Embryonic facial prominence (tissue), 1 donor: ENCODE measurements around the gene ST14.
"Not testable (repeated sequence)": the region's sequence is repeated elsewhere in the genome, so short reads cannot be mapped to it uniquely, and the experiment has no call there.

ENCODE experiments used
- DNase-seq: peaks from one replicate; pipeline ENCODE4 v3.0.0-alpha.2; 2016; ENCODE audit errors: extremely low spot score

ST14 gene

DNA sequence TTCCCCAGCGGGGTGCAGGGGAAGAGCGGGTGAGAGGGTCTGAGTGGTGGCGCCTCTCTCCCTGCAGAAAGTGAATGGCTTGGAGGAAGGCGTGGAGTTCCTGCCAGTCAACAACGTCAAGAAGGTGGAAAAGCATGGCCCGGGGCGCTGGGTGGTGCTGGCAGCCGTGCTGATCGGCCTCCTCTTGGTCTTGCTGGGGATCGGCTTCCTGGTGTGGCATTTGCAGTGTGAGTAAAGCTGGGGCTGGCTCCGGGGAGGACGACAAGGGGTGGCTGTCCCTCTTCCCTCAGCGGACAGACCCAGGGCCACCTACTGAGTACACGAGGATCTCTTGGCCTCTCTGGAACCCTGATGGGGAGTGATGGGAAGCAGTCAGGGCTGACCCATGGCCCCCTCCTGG is 28.5 kb downstream of the ST14 start:
- DNase-seq: no peak

DNA sequence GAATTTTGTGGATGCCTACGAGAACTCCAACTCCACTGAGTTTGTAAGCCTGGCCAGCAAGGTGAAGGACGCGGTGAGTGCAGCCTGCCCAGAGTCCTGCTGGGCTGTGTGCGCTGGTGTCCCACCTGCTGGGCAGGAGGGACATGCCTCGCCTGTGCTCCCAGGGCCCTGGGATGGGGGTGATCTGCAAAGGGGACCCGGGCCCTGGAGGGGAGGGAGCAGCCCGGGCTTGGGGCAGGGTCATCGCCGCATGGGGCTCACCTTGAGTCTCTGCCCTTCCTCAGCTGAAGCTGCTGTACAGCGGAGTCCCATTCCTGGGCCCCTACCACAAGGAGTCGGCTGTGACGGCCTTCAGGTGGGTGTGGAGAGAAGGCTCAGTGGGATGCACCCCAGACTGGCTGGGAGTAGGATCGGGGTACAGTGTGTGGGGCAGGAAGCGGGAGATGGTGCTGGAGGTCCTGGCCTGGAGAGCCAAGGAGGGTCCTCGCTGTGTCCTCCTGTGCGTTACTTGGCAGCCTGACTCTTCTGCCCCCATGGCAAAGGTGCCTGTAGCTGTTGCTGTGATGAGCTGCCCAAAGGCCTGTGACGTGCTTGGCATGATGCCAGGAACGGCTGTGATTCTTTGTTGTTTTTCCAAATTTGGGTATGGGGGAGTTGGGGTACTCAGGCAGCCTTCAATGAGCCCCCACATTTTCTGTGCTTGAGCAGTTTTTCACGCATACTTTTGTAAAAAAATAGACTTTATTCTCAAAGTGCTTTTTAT is 29.2 kb downstream of the ST14 start:
- DNase-seq: no peak

DNA sequence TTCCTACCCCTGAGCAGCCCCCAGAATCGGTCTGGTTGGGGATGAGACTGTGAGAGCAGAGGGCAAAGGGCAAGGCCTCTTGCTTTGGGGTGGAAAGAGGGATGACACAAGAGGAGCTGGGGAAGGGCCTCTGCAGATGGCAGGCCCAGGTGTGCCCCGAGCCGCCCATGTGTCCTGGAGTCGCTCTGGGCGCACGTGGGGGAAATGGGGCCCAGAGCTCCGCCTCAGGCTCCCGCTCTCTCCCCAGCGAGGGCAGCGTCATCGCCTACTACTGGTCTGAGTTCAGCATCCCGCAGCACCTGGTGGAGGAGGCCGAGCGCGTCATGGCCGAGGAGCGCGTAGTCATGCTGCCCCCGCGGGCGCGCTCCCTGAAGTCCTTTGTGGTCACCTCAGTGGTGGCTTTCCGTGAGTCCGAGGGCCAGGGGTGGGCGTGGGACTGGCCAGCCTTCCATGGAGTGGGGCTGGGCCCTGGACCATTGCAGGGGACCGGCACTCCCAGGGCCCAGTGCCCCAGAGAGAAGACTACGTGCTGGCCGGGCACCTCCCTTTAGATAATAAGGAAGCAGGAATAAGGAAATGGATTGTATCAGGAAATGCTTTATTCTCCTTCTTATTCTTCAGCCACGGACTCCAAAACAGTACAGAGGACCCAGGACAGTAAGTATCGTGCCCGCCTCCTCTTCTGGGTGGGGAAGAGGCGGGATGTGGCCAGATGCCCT is 30.1 kb downstream of the ST14 start:
- DNase-seq: no peak

DNA sequence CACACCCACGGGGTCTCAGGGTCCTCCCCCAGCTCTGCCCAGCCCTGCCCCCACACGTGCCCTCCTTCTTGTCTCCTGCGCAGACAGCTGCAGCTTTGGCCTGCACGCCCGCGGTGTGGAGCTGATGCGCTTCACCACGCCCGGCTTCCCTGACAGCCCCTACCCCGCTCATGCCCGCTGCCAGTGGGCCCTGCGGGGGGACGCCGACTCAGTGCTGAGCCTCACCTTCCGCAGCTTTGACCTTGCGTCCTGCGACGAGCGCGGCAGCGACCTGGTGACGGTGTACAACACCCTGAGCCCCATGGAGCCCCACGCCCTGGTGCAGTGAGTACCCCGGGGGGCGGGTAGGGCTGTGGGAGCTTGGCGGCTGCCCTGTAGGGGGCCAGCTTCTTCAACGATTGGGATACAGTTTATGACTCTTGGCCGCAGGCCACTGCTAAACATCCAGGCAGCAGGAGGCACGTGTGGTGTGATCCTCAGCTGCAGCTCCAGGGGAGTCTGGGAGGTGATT is 30.8 kb downstream of the ST14 start:
- no peak for DNase-seq

DNA sequence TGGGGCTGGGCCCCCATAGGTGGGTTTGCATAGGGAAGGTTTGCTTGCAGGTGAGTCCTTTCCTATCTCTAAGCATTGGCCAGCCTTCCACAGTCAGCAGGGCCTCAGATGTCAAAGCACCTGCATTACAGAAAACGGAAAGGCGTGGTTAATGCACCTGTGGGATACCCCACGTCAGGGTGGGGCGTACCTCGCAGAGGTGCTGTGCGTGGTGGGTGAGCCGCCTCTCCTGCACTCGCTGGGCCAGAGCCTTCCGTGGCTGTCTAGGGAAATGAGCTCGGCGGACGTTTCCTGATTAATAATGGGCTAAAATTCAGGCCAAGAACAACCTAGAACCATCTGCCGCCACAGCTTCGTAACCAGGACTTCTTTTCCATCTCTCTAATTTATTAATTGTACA is 32.3 kb downstream of the ST14 start:
- DNase-seq: no peak

DNA sequence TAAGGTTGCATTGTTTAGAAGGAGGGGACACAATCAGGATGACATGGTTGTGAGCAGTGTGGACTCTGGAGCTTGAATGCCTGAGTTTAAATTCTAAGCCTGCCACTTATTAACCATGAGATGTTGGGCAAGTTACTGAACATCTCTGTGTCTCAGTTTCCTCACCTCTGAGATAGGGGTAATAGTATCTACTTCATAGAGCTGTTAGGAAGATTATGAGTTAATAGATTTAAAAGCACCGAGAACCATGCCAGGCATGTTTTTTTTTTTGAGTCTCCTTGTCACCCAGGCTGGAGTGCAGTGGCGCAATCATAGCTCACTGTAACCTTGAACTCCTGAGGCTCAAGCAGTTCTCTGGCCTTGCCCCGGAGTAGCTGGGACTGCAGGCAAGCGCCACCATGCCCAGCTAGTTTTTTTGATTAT is 33.3 kb downstream of the ST14 start:
- no peak for DNase-seq

DNA sequence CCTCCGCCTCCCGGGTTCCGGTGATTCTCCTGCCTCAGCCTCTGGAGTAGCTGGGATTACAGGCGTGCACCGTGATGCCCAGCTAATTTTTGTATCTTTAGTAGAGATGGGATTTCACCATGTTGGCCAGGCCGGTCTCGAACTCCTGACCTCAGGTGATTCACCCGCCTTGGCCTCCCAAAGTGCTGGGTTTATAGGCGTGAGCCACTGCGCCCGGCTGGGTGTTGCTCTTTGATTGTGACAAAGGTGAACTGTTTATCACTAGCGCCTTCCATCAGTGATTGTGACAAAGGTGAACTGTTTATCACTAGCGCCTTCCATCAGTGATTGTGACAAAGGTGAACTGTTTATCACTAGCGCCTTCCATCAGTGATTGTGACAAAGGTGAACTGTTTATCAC is 34.0 kb downstream of the ST14 start:
- DNase-seq: not testable (repeated sequence)

DNA sequence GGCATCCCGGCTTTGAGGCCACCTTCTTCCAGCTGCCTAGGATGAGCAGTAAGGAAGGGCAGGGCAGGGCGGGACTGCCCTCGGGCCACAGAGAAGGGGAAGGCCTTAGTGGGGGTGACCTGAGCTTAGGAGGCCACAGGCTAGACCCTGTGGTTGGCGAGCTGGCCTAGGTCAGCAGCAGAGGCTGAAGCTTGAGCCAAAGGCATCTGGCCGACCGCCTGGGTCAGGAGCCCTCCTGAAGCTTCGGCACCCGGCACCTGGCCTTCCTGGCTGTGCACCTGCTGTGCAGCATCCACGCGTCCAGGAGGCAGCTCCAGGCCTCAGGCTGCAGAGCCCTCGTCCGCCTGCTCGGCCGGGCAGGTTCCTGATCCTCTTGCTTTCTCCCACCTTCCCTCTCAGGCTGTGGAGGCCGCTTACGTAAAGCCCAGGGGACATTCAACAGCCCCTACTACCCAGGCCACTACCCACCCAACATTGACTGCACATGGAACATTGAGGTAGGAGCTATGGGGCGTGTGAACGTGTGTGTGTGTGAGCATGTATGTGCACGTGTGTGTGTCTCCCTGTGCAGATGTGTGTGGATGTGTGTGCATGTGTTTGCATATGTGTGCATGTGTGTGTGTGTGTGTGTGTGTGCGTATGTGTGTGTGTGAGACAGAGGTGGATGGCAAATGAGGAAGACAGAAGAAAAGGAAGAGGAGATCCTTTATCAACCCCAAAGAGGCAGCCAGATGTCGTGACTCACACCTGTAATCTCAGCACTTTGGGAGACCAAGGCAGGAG is 34.9 kb downstream of the ST14 start:
- DNase-seq: no peak

DNA sequence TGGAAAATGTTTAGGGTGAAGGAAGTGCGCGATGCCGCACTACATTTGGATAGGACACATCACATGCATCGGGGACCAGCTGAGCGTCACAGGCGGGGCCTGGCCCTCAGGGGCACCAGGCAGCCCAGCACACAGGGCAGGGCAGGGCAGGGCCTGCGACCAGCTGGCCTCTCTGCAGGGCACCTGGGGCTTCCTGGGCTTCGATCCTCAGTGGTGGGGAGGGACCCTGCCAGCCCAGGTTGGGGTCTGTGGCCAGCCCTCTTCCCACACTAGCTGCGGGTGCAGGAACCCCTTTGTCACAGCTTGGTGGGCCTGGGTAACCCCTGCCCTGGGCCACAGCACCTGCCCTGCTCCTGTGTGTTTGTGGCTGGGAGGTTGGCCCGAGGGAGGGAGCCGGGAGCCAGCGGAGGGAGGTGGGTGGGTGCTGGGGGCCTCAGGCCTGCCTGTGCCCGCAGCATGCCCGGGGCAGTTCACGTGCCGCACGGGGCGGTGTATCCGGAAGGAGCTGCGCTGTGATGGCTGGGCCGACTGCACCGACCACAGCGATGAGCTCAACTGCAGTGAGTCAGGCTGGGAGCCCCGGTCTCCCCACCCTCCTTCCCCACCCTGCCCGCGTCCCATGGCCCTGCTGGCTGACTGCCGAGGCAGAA is 37.9 kb downstream of the ST14 start:
- no peak for DNase-seq

DNA sequence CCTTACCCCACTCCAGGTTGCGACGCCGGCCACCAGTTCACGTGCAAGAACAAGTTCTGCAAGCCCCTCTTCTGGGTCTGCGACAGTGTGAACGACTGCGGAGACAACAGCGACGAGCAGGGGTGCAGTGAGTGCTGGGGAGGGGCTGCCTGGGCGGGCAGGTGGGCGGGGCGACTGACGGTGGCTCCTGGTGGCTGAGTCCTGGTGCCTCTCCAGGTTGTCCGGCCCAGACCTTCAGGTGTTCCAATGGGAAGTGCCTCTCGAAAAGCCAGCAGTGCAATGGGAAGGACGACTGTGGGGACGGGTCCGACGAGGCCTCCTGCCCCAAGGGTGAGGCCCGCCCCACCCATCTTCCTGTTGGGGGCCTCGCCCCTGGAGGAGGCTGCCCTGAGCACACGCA is 38.7 kb downstream of the ST14 start:
- no peak for DNase-seq

DNA sequence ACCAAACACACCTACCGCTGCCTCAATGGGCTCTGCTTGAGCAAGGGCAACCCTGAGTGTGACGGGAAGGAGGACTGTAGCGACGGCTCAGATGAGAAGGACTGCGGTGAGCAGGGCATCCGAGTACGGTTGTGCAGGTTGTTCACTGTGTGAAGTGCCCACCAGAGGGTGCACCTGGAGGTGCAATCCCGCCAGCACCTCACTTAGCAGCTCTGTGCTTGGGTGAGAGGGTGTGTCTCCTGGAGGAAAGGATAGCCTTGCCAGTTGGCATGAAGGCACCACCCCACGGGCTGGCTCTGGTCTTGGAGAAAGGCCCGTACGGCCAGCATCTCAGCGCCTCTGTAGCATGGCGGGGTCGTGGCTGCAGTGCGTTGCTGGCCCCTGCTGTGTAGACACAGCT is 39.4 kb downstream of the ST14 start:
- no peak for DNase-seq

DNA sequence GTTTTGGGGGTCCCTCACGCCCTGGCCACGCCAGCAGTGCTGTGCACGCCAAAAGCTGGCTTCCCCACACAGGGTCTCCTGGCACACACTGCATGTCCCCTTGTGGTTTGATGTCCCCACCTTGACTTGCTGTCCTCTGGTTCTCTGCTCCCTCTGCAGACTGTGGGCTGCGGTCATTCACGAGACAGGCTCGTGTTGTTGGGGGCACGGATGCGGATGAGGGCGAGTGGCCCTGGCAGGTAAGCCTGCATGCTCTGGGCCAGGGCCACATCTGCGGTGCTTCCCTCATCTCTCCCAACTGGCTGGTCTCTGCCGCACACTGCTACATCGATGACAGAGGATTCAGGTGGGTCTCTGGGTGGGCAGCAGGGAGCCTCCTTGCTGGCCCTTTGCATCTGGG is 40.2 kb downstream of the ST14 start:
- no peak for DNase-seq

DNA sequence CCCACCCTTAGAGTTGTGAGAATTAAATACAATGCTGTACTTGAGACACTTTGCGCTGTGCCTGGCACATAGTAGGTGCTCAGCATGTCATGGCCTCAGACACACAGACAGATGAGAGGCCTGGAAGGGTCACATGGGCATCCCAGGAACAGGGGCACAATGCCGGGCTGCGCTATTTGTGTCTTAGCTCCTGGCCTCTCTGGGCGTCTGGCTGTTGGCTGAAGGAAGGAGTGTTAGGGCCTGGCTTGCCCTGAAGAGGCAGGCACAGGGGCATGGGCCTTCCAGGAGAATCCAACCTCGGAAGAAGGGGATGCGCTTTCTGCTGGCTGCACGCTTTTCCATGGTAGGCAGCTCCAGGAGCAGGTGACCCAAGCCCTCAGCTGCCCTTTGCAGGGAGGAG is 41.4 kb downstream of the ST14 start:
- DNase-seq: no peak

DNA sequence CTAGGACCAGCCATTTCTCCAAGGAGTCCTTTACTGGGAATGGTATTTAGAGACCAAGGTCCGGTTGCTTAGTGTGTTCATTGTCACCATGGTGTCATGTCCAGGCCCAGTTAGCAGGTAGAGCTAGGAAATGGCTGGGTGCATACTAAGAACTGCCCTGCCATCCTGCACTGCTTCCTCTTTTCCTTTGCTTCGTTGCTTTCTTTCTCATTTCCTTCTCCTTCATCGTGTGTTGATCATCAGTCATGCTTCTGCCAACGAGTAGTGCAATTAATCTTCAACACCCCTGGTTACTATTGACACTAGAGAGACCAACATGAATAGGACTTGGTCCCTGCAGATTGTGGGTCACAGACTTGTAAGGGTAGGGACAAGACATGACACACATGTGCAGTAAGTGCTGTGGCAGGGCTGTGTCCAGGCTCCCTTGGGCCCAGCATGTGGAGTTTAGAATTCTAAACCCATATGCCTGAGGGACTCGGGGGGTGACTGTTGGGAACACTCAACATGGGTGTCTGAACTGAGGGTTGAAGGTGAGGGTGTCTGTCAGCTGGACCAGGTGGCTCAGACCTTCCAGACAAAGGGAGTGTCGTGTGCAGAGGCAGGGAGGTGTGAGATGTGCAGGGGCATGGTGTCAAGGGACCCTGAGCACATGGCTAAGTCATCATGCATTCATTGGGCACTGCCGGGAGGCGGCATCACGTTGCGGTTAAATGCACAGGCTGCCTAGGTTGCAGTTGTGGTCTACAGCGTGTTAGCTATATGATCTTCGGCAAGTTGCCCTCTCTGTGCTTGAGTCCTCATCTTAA is 42.6 kb downstream of the ST14 start:
- no peak for DNase-seq

DNA sequence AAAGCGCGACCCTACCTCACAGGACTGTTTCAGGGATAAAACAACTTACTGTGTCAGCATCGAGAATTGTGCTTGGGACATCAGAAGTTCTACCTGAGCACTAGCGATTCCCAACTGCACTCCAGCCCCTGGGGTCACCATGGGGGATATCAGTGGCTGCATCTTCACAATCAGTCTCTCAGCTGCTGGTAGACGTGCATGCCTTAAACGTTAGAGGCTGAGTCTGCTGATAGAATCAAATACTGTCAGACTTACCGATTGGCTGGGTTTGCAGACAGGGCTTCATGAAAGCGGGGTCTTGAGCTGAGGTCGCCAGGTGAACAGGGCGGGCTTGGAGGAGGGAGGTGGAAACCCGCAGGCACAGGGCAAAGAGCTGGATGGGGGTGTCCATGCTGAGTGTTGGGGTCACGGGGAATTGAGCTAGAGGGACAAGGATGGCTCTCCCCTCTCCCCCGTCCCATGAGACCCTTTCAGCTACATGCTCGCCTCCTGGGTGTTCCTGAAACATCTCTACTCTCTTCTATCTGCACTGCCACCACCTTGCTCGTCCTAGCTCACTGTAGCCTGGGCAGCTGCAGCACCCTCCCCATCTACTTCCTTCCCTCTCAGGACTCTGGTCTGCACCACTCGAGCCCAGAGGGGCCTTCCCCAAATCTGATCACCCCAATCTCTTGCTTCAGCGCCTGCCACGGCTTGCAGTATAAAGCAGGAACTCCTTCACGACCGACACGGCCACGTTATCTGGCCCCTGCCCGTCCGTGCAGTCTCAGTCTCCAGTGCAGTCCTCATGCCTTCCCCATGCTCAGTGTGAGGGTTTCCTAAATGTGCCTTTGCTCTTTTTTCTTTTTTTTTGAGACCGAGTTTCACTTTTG is 43.5 kb downstream of the ST14 start:
- no peak for DNase-seq

DNA sequence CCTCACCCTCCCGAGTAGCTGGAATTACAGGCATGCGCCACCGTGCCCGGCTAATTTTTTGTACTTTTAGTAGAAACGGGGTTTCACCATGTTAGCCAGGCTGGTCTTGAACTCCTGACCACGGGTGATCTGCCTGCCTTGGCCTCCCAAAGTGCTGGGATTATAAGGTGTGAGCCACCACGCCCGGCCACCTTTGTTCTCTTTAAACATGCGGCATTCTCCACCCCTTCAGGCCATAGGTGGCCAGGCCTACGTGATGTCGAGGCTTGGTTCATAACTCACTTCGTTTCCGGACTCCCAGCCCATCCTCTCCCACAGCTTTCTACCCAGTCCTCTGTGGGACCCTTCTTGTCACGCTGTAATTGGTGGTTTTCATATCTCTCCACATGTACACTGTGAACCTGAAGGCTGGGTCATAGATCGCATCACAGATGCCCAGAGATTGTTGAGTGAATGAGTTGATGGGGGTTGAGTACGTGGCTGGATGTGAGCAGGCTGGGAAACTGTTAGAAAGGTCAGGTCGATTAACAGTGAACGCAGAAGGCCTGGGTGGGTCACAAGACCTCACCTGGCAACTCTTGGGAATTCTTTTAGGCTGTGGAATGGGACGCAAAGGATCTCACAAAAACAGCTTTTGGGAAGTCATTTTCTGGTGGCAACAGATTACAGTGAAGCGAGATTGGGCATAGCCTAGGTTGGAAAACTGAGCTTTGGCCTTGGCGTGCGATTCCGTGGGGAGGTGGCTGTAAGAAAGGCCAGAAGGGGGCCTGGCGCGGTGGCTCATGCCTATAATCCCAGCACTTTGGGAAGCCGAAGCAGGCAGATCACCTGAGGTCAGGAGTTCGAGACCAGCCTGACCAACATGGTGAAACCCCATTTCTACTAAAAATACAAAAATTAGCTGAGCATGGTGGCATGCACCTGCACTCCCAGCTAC is 44.5 kb downstream of the ST14 start:
- DNase-seq: no peak

DNA sequence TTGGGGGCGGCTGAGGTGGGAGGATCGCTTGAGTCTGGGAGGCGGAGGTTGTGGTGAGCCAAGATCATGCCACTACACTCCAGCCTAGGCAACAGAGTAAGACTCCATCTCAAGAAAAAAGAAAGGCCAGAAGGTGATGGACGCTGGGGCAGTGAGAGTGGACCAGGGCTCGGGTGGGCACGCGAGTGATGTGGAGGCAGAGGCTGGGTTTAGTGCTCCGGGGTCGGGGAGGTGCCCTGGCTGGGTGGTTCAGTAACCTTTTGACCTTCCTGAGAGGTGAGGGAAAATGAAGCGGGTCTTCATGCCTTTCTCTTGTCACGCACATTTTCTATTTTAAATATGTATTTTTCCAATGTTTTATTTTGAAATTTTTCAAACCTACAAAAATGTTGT is 45.1 kb downstream of the ST14 start:
- DNase-seq: no peak

DNA sequence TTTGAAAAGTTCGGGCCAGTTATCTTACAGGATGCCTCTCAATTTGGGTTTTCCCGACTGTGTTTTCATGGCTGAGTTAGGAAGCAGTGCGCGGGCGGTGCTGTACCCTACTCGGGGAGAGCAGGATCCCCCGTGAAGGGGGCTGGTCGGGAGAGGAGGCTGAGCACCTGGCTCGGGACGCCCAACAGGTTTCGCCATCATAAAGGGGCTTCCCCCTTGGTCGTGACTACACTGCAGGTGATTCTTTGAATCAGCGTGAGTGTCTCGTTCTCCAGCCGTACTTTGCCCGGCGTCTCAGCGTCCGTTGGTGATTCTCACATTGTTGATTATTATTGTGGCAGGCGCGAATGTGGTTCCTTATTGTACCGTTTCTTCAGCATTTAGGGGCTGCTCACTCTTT is 46.6 kb downstream of the ST14 start:
- DNase-seq: no peak
